Anterior cingulate cortex (tissue), 58 donors: Measurements from ENCODE around the gene NMRAL1.
A peak's percentile ranks its signal among the peaks of the same experiment; 100 is the strongest.

ENCODE experiments used
- DNase-seq, 58 donors: peaks; one replicate each; lab custom pipeline; 2025; lab: John Stamatoyannopoulos, UW

Gene NMRAL1

GRCh38 chr16:4433228-4433627 is 41.2 kb downstream of the NMRAL1 start:
- DNase-seq, result no peak

DNA sequence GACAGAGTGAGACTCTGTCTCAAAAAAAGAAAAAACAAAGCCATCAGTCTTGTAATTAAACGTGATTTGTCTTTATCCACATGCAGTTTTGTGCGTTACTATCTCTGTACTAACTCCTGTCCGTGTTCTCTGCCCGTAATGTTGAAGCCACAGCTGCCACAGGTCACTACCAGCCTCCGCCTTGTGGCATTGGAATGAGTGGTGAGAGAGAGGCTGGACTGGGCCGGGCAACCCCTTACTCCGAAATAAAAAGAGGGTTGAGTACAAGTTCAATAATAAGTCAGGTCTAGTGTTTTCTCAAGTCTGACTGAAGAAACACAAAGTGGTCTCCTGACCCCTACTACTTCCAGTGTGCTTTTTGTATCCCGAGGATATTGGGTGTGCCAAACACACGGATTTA is 43.4 kb downstream of the NMRAL1 start:
- DNase-seq, result no peak

- DNase-seq, result no peak
Measured at GRCh38 chr16:4428500-4428899, 45.9 kb downstream of the NMRAL1 start.

DNA sequence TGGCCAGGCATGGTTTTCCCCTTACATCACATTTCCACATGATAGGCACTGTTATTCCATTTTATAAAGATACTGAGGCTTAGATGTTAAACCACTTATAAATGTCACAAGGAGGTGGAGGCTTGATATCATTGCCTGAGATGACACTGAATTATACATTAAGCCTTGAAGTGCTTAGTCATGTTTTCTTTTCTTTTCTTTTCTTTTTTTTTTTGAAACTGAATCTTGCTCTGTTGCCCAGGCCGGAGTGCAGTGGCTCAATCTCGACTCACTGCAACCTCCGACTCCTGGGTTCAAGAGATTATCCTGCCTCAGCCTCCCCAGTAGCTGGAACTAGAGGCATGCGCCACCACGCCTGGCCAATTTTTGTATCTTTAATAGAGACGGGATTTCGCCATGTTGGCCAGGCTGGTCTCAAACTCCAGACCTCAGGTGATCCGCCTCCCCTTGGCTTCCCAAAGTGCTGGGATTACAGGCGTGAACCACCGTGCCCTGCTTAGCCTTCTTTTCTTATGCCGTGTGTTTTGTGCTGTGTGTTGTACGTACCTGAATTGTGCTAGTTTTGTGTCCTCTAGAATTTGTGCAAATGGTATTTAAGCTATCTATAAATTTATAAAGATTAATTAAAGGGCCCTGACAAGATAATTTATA is 47.6 kb downstream of the NMRAL1 start:
- no peak for DNase-seq

DNA sequence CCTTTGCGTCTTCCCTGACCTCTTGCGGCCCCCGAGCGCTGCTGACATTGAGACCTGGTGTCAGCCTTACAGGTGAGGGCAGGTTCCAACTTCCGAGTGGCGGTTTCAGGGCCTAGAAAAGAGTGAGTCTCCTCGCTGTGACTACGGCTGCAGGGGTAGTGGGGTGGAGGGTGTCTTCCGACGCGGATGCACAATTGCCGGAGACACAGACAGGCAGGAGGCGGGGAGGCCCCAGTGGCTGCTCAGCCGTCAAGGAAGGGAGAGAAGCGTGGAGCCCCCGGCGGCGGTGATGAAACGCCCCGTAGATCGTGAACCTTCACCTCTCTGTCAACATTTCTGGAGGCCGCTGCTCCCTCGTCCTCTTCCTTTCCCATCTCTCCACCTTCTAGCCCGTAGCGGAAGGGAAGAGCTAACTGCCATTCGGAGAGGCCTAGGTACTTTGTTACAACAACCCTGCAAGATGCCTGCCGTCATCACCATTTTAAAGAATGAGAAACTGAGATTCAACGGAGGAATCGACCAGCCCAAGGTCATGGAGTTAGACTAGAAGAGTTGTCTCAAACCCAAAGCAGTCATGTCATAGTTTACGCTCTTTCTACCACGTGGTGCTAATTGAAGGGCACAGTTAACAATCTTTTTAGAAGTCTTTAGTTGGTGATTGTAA is 48.3 kb downstream of the NMRAL1 start:
- DNase-seq, result no peak

DNA sequence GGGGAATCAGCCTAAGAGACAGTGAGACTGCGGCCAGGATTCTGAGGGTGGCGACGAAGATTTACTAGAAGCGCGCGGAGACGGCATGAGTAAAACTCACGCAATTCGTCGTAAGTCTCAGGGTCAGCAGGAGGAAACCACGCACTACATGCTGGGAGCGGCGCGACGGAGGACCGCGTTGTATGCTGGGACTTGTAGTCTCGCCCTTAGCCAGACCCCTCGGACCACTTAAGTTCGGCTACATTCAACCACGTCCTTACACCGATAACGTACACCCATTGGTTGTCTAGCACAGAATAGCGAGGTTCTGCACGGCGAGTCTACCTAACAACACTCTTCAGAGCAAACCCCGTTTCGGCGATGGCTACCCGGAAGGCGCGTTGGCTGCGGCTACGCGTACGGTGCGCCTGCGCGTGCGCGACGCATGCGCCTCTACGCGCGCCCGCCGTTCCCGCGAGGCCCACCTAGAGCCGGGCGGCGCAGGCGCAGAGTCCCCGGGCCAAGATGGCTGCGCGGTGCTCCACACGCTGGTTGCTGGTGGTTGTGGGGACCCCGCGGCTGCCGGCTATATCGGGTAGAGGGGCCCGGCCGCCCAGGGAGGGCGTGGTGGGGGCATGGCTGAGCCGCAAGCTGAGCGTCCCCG is 48.9 kb downstream of the NMRAL1 start, which contains the start of gene DNAJA3:
DNAJA3 (plus strand) TSS at position 491 of the 643 bp plus-strand sequence; CDS start at position 505, 14 bp downstream.
- DNase-seq, result peak; percentile 72 to 99 (median 90)

DNA sequence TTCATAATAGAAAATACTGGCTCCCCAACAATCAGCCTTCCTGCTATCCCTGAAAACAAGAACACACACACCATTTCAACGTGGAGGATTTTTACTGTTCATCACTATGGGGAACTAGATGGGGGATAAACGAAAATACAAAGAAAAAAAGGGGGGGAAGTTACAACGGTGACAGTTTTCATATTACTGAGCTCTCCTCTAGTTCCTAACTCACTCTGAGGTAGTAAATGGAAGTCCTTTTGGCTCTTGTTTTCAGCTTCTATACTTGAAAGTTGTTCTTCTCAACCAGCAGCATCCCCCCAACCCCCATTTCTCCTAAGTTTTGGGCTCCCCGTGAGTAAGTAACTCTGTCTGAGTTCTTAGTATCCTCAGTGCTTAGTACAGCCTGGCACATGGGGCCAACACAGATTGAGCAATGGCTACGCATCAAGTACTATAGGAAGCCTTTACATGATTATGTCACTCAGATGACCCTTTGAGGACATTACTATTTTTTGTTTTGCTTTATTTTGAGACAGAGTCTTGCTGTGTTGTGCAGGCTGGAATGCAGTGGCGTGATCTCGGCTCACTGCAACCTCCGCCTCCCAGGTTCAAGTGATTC is 53.8 kb downstream of the NMRAL1 start:
- DNase-seq, result no peak

- DNase-seq, result no peak
Measured at GRCh38 chr16:4419402-4419959, 54.9 kb downstream of the NMRAL1 start.

- DNase-seq, result peak; percentile 70 to 99 (median 96)
Measured at GRCh38 chr16:4416200-4417032, 58.0 kb downstream of the NMRAL1 start, which contains the start of gene CORO7. Gene CORO7 (minus strand): TSS chr16:4416596. CDS start chr16:4416518, 78 bp downstream.

- DNase-seq, result peak in 46 of 58 donors; percentile 15 to 75 (median 44)
Measured at GRCh38 chr16:4415538-4416199, 58.8 kb downstream of the NMRAL1 start.

- DNase-seq, result no peak
Measured at GRCh38 chr16:4414187-4414917, 60.1 kb downstream of the NMRAL1 start.

DNA sequence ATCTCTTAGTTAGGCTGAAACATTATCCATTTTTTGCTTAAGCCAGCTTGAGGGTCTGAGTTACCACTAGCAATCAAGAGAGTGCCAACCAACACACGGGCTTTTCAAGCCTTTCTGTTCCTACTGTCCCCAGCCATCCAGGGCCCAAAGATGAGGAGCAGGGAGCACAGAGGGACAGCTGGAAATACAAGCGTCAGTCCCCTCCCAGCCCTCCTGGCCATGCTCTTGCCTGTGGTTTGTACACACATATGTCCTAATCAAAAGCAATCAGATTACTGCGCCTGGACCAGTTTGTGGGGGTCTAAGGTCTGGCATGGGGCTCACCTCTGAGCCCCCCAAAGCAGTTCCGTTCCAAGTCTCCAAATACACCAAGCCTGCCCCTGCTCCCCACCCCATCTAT is 61.6 kb downstream of the NMRAL1 start:
- DNase-seq, result no peak

DNA sequence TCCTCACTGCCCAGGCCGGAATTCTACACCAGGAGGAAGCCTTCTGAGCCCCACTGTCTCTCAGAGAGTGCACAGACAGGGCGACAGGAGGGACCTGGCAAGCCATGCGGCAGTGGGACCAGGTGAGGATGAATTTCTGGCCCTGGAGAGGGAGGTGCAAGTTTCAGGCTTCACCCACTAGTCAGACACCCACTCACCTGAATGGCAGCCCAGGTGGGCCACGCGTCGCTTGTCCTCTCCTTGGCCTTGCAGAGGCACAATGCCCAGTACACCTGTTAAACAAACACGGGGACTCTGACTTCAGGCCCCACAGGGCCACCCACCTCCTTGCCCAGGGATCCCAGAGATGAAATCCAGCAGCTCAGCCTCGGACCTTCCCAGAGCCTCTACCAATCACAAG is 62.3 kb downstream of the NMRAL1 start:
- DNase-seq, result peak in 1 of 58 donors; percentile 45
